ENCODE measurements around the gene MEGF6. TPM values are rescaled to one million over a fixed set of nuclear protein-coding genes. Genes with fewer than 3 reads are reported as not detected.

The MEGF6 gene
- total RNA-seq, 2 experiments from 2014 or later, result 57.5 to 62.2 TPM

- DNase-seq (no peak), ATAC-seq (ENCODE audit: poor library complexity) (no peak)
- Histone ChIP-seq H3K27ac (ENCODE audit: low read depth in 1 of 2, low read length in 2 of 2) (no peak overlapping the region), H3K4me3 (ENCODE audit: low read length) (no peak overlapping the region), H3K9me3 (ENCODE audit: control insufficient read depth in 1 of 2, insufficient read depth in 1 of 2, low read length in 2 of 2) (peaks cover 0 to 7% of the 10 kb centered on the region in 2 experiments), H3K4me1 (ENCODE audit: insufficient read depth, low read length) (peaks cover 4% of the 10 kb centered on the region), H3K27me3 (ENCODE audit: control insufficient read depth in 1 of 2, insufficient read depth in 2 of 2, low read length in 2 of 2) (peaks cover 24 to 34% of the 10 kb centered on the region in 2 experiments), H3K36me3 (ENCODE audit: insufficient read depth, low read length) (no peaks in the 10 kb centered on the region)
- Mint-ChIP-seq H3K9me3 (no peaks in the 10 kb centered on the region), H3K4me3 (no peak overlapping the region), H3K27me3 (peaks cover 57% of the 10 kb centered on the region), H3K27ac (no peak overlapping the region), H3K36me3 (ENCODE audit: low read depth) (no peaks in the 10 kb centered on the region), H3K4me1 (ENCODE audit: low read depth) (peaks cover 5% of the 10 kb centered on the region)
- no peak for TF ChIP-seq CTCF (IDR thresholded peaks at IDR 0.05)
- intact Hi-C loops (cut with DNase I, micrococcal nuclease), result no loop called here
- ChIA-PET CTCF (no interaction called here), POLR2A (no interaction called here)
These were observed 45.8 kb upstream of the MEGF6 start for GRCh38 chr1:3657096-3657475.

DNA sequence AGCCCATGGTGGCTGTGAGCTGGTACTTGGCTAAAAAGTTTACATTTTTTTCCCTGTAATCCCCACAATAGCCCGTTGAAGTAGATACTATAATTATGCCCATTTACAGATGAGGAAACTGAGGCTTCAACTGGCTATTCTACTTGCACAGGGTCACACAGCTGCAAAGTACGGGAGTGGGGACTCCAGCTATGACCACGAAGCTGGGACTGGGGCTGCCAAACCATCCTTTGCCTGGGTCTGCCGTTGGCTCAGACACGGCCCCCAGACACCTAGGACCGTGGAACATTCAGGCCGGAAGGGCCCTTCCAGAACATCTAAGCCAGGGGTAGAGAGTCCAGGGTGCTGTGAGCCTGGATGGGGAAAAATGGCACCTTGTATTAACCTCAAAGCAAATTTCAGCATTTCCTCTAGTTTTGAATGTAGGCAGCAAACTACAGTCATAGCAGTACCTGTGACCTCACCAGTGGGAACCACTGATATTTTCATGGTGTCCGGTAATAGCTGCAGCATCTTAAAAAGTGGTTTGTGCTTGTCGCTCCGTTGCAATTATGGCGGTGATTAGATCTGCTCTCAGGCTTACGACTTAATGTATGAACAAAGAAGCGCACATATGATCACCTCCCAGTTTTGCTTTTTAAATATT is 45.3 kb upstream of the MEGF6 start:
- no peaks in the 10 kb centered on the region for H3K36me3 Mint-ChIP-seq (ENCODE audit: low read depth)
- DNase-seq, result no peak

GRCh38 chr1:3654549-3655281 is 43.4 kb upstream of the MEGF6 start:
- Mint-ChIP-seq H3K4me3 (no peak overlapping the region), H3K27me3 (peaks cover 73% of the 10 kb centered on the region)

More for the DNA sequence above, 45.3 kb upstream of the MEGF6 start:
- no peak overlapping the region for H3K4me3 Mint-ChIP-seq
- ChIA-PET POLR2A (no interaction called here), CTCF (interaction anchor here (1.3 kb wide), 1 partner anchor 38 kb away, joined by 4 read pairs; no protein-coding TSS in a partner anchor)
- no peak for ATAC-seq (ENCODE audit: poor library complexity)
- peaks cover 5% of the 10 kb centered on the region for H3K4me1 Mint-ChIP-seq (ENCODE audit: low read depth)
- peaks cover 9% of the 10 kb centered on the region for H3K4me1 ChIP-seq (ENCODE audit: insufficient read depth, low read length)
- H3K27ac Mint-ChIP-seq, result no peak overlapping the region
- H3K36me3 ChIP-seq (ENCODE audit: insufficient read depth, low read length), result no peaks in the 10 kb centered on the region
- H3K27me3 ChIP-seq (ENCODE audit: control insufficient read depth in 1 of 2, insufficient read depth in 2 of 2, low read length in 2 of 2), result peaks cover 28 to 39% of the 10 kb centered on the region in 2 experiments
- H3K27ac ChIP-seq (ENCODE audit: low read depth in 1 of 2, low read length in 2 of 2), result no peak overlapping the region
- peaks cover 0 to 10% of the 10 kb centered on the region in 2 experiments for H3K9me3 ChIP-seq (ENCODE audit: control insufficient read depth in 1 of 2, insufficient read depth in 1 of 2, low read length in 2 of 2)
- H3K9me3 Mint-ChIP-seq, result no peaks in the 10 kb centered on the region
- H3K27me3 Mint-ChIP-seq, result peaks cover 57% of the 10 kb centered on the region
- intact Hi-C loops (cut with DNase I, micrococcal nuclease), result no loop called here
- no peak for TF ChIP-seq CTCF (IDR thresholded peaks at IDR 0.05)
- no peak overlapping the region for H3K4me3 ChIP-seq (ENCODE audit: low read length)

More at GRCh38 chr1:3654549-3655281, 43.4 kb upstream of the MEGF6 start:
- H3K9me3 ChIP-seq (ENCODE audit: control insufficient read depth in 1 of 2, insufficient read depth in 1 of 2, low read length in 2 of 2), result peaks cover 0 to 22% of the 10 kb centered on the region in 2 experiments
- ChIA-PET POLR2A (no interaction called here), CTCF (no interaction called here)
- peaks cover 24% of the 10 kb centered on the region for H3K4me1 ChIP-seq (ENCODE audit: insufficient read depth, low read length)
- no peak for TF ChIP-seq CTCF (IDR thresholded peaks at IDR 0.05)
- intact Hi-C loops (cut with DNase I, micrococcal nuclease), result no loop called here
- no peaks in the 10 kb centered on the region for H3K36me3 ChIP-seq (ENCODE audit: insufficient read depth, low read length)
- peaks cover 40 to 51% of the 10 kb centered on the region in 2 experiments for H3K27me3 ChIP-seq (ENCODE audit: control insufficient read depth in 1 of 2, insufficient read depth in 2 of 2, low read length in 2 of 2)
- DNase-seq (no peak), ATAC-seq (ENCODE audit: poor library complexity) (no peak)
- H3K4me3 ChIP-seq (ENCODE audit: low read length), result no peak overlapping the region
- H3K27ac ChIP-seq (ENCODE audit: low read depth in 1 of 2, low read length in 2 of 2), result no peak overlapping the region
- Mint-ChIP-seq H3K9me3 (no peaks in the 10 kb centered on the region), H3K27ac (no peak overlapping the region), H3K4me1 (ENCODE audit: low read depth) (peaks cover 18% of the 10 kb centered on the region), H3K36me3 (ENCODE audit: low read depth) (no peaks in the 10 kb centered on the region)

Measured in CD4-positive, alpha-beta T cell (primary cell).